Measurements from ENCODE around the gene TENM4. TPM values are rescaled to one million over a fixed set of nuclear protein-coding genes. Genes with fewer than 3 reads are reported as not detected.

The TENM4 gene
- total RNA-seq, 4 donors from 2014 or later, result 0.02 to 0.82 (median 0.23) TPM

GRCh38 chr11:79422866-79423265 is 18.0 kb downstream of the TENM4 start:
- no peak for TF ChIP-seq CTCF (IDR thresholded peaks at IDR 0.05 in 4 of 5, conservative IDR thresholded peaks at IDR 0.05 in 1 of 5)
- no peak for TF ChIP-seq POLR2A (IDR thresholded peaks at IDR 0.05)
- Histone ChIP-seq H3K36me3 (no peaks in the 10 kb centered on the region), H3K9me3 (no peaks in the 10 kb centered on the region), H3K27me3 (peaks cover 0 to 5% (median 0%) of the 10 kb centered on the region in 3 donors), H3K4me1 (no peaks in the 10 kb centered on the region), H3K4me3 (no peak overlapping the region), H3K27ac (no peak overlapping the region)
- intact Hi-C loops (cut with DNase I; ENCODE audit: low total_unique reads), result no loop called here
- DNase-seq (no peak), ATAC-seq (no peak)
- in situ Hi-C loops (cut with MboI; ENCODE audit: low sequenced_read_pairs in 4 of 4), result no loop called here

- intact Hi-C loops (cut with DNase I; ENCODE audit: low total_unique reads), result no loop called here
- peaks cover 0 to 5% (median 0%) of the 10 kb centered on the region in 3 donors for H3K27me3 ChIP-seq
- H3K4me3 ChIP-seq, result no peak overlapping the region
- TF ChIP-seq CTCF (IDR thresholded peaks at IDR 0.05 in 4 of 5, conservative IDR thresholded peaks at IDR 0.05 in 1 of 5), result no peak
- TF ChIP-seq POLR2A (IDR thresholded peaks at IDR 0.05), result no peak
- no peak overlapping the region for H3K27ac ChIP-seq
- DNase-seq (no peak), ATAC-seq (no peak)
- no peaks in the 10 kb centered on the region for H3K4me1 ChIP-seq
- no peaks in the 10 kb centered on the region for H3K9me3 ChIP-seq
- in situ Hi-C loops (cut with MboI; ENCODE audit: low sequenced_read_pairs in 4 of 4), result no loop called here
- no peaks in the 10 kb centered on the region for H3K36me3 ChIP-seq
Observed at GRCh38 chr11:79421820-79422219, 19.0 kb downstream of the TENM4 start.

GRCh38 chr11:79419120-79419519 is 21.7 kb downstream of the TENM4 start:
- DNase-seq (no peak), ATAC-seq (no peak)
- Histone ChIP-seq H3K4me3 (no peak overlapping the region), H3K36me3 (no peaks in the 10 kb centered on the region), H3K27ac (no peak overlapping the region), H3K9me3 (no peaks in the 10 kb centered on the region), H3K4me1 (peaks cover 6 to 7% of the 10 kb centered on the region in 2 donors), H3K27me3 (peaks cover 0 to 5% (median 0%) of the 10 kb centered on the region in 3 donors)
- intact Hi-C loops (cut with DNase I; ENCODE audit: low total_unique reads) (no loop called here), in situ Hi-C loops (cut with MboI; ENCODE audit: low sequenced_read_pairs in 4 of 4) (no loop called here)
- TF ChIP-seq CTCF (IDR thresholded peaks at IDR 0.05 in 4 of 5, conservative IDR thresholded peaks at IDR 0.05 in 1 of 5) (no peak), POLR2A (IDR thresholded peaks at IDR 0.05) (no peak)

- no peaks in the 10 kb centered on the region for H3K9me3 ChIP-seq
- no peak overlapping the region for H3K27ac ChIP-seq
- H3K36me3 ChIP-seq, result no peaks in the 10 kb centered on the region
- TF ChIP-seq POLR2A (IDR thresholded peaks at IDR 0.05), result no peak
- no peak for TF ChIP-seq CTCF (IDR thresholded peaks at IDR 0.05 in 4 of 5, conservative IDR thresholded peaks at IDR 0.05 in 1 of 5)
- intact Hi-C loops (cut with DNase I; ENCODE audit: low total_unique reads), result no loop called here
- peaks cover 0 to 5% (median 0%) of the 10 kb centered on the region in 3 donors for H3K27me3 ChIP-seq
- no peak overlapping the region for H3K4me3 ChIP-seq
- peaks cover 7 to 8% of the 10 kb centered on the region in 2 donors for H3K4me1 ChIP-seq
- no peak for ATAC-seq
- in situ Hi-C loops (cut with MboI; ENCODE audit: low sequenced_read_pairs in 4 of 4), result no loop called here
- DNase-seq, result no peak
Observed at GRCh38 chr11:79418241-79418640, 22.6 kb downstream of the TENM4 start.

Measured in gastrocnemius medialis (tissue), 4 donors.